ENCODE data around the gene PHF24.

Gene PHF24

GRCh38 chr9:34984049-34984448, 26.0 kb downstream of the PHF24 start:
- no peak for DNase-seq

- peak; percentile 17 for DNase-seq
Observed at GRCh38 chr9:34985311-34985899, 27.3 kb downstream of the PHF24 start.

- no peak for DNase-seq
Observed at GRCh38 chr9:34986540-34987047, 28.5 kb downstream of the PHF24 start.

DNA sequence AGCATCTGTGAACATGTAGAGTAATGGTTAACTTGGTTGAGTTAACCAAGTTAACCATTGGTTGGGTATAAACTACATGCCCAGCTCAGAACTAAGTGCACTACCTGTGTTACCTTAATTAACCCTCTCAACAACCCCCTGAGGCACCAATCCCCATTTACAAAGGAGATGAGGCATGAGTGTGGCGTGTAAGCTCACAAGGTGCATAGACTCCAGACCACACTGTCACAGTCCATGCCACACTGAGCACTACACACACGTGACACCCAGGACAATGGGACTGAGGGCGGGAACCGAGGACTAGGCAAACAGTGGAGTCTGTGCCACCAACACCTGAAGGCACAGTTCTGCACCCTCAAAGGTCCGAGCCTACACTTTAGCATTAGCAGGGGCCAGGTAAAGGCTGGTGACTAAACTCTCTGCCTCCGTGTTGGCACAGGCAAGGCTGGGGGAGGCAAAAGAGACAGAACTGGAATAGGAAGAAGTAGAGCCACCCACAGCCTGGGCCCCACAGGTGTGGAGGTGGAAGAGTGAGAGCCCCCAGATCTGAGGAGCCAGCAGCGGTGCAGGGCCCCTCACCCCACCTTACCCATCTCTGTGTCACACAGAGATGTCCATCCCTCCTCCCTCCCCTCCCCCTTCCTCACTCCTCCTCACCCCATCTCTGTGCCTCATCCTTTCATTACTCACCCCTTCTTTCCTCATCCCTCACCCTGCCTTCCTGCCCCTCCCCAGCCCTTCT, 29.2 kb downstream of the PHF24 start:
- no peak for DNase-seq

DNA sequence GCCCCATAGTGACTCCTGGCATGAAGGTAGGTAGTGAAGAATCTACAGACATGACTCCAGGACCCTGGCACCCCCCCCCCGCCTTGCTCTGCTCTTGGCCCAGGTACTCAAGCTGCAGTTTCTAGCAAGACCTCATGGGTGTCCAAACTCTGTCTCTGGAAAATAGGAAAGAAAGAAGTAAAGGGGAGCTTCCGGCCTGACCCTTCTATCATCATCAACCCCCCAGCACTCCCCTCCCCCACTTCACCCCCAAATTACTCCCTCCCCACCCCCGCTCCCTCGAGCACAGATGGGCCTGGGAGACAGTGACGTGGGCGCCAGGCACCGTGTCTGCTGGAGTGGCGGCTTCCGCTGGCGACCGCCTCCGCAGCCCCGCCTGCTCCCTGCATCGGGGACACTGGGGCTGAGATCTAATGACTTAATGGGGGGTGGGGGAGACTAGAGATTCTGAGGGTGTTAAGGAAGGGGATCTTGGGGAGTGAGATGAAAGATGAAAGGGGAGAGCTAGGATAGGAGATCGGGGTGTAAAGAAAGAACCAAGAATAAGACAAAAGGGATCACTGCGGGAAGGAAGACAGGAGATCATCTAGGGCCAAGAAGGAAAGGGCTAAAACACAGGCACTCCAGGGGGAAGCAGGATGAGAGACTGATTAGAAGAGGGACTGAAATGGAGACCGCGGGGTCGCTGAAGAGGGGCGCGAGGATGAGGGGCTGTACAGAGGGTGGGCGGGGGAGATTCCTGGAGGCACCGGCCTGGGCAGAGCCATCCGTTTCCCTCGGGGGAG, 30.3 kb downstream of the PHF24 start:
- DNase-seq = no peak

- DNase-seq = peak; percentile 93
Observed at GRCh38 chr9:34989003-34989945, 31.2 kb downstream of the PHF24 start, which contains the start of gene DNAJB5. TSS of gene DNAJB5 (plus strand) at chr9:34989745. CDS start at chr9:34990631, 886 bp downstream.

- DNase-seq = peak; percentile 26
Observed at GRCh38 chr9:34989946-34990635, 32.0 kb downstream of the PHF24 start.

DNA sequence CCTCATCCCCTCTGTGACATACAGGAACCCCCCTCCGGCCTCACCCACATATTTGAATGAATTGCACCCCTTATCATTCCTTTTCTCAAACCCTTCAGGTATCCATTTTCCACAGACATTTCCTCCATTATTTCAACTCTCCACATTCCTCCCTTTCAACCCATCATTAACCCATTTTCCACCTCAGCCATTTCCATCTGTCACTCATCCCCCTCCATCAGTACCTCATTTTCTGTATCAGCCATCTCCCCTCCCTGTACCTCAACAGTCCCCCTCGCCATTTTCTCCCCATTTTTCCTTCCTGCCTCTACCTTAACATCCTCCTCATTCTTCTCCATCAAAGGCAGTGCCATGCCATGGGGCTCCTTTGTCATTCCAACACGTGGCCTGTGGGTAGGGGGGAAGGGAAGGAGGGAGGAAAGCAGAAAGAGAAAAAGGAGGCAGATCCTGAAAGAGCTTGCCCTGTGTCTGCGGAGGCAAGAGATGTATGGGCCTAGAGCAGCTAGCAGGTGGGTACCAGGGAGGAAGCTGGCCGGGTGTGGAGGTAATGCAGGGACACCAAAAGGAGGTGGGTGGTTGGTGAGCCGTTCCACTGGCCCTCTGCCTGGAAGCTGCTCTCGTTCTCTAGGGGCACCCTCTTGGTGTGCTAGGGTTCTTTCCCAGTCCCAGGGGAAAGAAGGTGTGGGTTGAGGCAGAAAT, 33.0 kb downstream of the PHF24 start:
- DNase-seq = no peak

GRCh38 chr9:34991607-34992375, 33.7 kb downstream of the PHF24 start:
- no peak for DNase-seq

GRCh38 chr9:34992376-34992951, 34.4 kb downstream of the PHF24 start:
- DNase-seq = no peak

- no peak for DNase-seq
Observed at GRCh38 chr9:34993502-34994259, 35.6 kb downstream of the PHF24 start.

GRCh38 chr9:34994260-34994899, 36.3 kb downstream of the PHF24 start:
- DNase-seq = no peak

GRCh38 chr9:34994900-34995669, 37.0 kb downstream of the PHF24 start:
- no peak for DNase-seq

DNA sequence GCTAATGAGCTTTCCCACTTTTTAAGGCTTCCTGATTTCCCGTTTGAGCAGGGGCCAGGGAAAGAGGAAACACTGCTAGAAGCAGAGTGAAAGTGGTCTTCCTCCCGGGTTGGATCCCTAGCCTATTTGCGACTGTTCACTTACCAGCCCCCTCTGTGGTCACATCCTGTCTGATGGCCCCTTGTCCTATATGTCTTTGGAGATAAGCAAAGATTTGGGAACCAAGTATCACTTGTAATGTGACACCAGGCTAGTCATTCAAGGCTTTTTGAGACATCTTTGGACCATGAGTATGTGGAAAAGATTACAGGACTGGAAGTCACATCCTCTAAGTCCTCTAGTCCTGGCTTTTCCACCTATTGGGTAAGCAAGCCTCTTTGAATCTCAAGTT, 37.6 kb downstream of the PHF24 start:
- DNase-seq = no peak

DNA sequence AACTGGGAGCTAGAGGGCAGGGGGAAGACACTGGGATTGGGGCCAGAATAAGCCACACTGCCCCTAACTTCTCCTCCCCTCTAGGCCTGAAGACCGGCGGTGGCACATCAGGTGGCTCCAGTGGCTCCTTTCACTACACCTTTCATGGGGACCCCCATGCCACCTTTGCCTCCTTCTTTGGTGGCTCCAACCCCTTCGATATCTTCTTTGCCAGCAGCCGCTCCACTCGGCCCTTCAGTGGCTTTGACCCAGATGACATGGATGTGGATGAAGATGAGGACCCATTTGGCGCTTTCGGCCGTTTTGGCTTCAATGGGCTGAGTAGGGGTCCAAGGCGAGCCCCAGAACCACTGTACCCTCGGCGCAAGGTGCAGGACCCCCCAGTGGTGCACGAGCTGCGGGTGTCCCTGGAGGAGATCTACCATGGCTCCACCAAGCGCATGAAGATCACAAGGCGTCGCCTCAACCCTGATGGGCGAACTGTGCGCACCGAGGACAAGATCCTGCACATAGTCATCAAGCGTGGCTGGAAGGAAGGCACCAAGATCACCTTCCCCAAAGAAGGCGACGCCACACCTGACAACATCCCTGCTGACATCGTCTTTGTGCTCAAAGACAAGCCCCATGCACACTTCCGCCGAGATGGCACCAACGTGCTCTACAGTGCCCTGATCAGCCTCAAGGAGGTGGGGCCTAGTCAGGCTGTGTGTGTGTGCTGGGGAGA, 38.3 kb downstream of the PHF24 start:
- DNase-seq = no peak

GRCh38 chr9:34996905-34997279, 38.8 kb downstream of the PHF24 start:
- no peak for DNase-seq

GRCh38 chr9:34997379-34997781, 39.3 kb downstream of the PHF24 start:
- no peak for DNase-seq

Measured in NK-92 treated with Interleukin-12 subunit alpha and Interleukin-12 subunit beta, amount 100 ng/mL, for 24 hours (cell line).